ENCODE data around the gene DROSHA. TPM values are rescaled to one million over a fixed set of nuclear protein-coding genes. Genes with fewer than 3 reads are reported as not detected.

Gene DROSHA
- total and polyA plus RNA-seq, 10 donors = 34.8 to 68.5 (median 46.0) TPM

DNA sequence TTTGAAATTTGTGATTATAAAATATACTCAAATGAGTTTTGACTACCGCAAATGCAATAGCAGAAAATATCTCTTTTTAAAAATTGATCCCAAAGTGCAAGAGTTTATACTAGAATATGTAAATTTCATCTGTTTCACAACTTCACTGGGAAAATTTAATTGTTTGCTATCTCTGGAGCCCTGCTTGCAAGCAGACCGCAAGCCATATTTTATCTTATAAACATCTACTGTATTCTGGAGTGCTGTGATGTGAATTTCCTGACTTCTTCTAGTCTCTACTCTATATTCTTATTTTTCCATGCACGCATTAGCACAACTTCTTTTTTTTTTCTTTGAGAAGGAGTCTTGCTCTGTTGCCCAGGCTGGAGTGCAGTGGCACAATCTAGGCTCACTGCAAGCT lies 98.7 kb downstream of the DROSHA start:
- Histone ChIP-seq H3K4me1 (no peaks in the 10 kb centered on the region), H3K27ac (no peak overlapping the region), H3K4me3 (no peak overlapping the region), H3K9me3 (no peaks in the 10 kb centered on the region), H3K36me3 (peaks cover 0 to 100% (median 42%) of the 10 kb centered on the region in 6 donors), H3K27me3 (replicated peaks in 1 of 7) (no peaks in the 10 kb centered on the region)
- 94 to 97% (median 95%) methylated on average over 3 of the region's 3 CpGs for WGBS, 5 donors
- intact Hi-C loops (cut with DNase I; ENCODE audit: low total_unique reads) = no loop called here
- TF ChIP-seq, protein P1, sequence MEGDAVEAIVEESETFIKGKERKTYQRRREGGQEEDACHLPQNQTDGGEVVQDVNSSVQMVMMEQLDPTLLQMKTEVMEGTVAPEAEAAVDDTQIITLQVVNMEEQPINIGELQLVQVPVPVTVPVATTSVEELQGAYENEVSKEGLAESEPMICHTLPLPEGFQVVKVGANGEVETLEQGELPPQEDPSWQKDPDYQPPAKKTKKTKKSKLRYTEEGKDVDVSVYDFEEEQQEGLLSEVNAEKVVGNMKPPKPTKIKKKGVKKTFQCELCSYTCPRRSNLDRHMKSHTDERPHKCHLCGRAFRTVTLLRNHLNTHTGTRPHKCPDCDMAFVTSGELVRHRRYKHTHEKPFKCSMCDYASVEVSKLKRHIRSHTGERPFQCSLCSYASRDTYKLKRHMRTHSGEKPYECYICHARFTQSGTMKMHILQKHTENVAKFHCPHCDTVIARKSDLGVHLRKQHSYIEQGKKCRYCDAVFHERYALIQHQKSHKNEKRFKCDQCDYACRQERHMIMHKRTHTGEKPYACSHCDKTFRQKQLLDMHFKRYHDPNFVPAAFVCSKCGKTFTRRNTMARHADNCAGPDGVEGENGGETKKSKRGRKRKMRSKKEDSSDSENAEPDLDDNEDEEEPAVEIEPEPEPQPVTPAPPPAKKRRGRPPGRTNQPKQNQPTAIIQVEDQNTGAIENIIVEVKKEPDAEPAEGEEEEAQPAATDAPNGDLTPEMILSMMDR (IDR thresholded peaks at IDR 0.05 in 8 of 11, conservative IDR thresholded peaks at IDR 0.05 in 3 of 11) = no peak
- TF ChIP-seq POLR2AphosphoS5 (IDR thresholded peaks at IDR 0.05) (no peak), POLR2A (IDR thresholded peaks at IDR 0.05) (no peak)
- DNase-seq = no peak

- H3K36me3 ChIP-seq = peaks cover 0 to 97% (median 21%) of the 10 kb centered on the region in 6 donors
- no peak overlapping the region for H3K4me3 ChIP-seq
- H3K4me1 ChIP-seq = no peaks in the 10 kb centered on the region
- no peak for TF ChIP-seq POLR2A (IDR thresholded peaks at IDR 0.05)
- TF ChIP-seq POLR2AphosphoS5 (IDR thresholded peaks at IDR 0.05) = no peak
- TF ChIP-seq, protein P1 (IDR thresholded peaks at IDR 0.05 in 8 of 11, conservative IDR thresholded peaks at IDR 0.05 in 3 of 11) = no peak
- no peak for DNase-seq
- intact Hi-C loops (cut with DNase I; ENCODE audit: low total_unique reads) = no loop called here
- H3K9me3 ChIP-seq = no peaks in the 10 kb centered on the region
- no peak overlapping the region for H3K27ac ChIP-seq
- no peaks in the 10 kb centered on the region for H3K27me3 ChIP-seq (replicated peaks in 1 of 7)
- WGBS, 5 donors = 93 to 100% (median 98%) methylated on average over 1 of the region's 1 CpG
These were observed 104.1 kb downstream of the DROSHA start for GRCh38 chr5:31427724-31428309.

DNA sequence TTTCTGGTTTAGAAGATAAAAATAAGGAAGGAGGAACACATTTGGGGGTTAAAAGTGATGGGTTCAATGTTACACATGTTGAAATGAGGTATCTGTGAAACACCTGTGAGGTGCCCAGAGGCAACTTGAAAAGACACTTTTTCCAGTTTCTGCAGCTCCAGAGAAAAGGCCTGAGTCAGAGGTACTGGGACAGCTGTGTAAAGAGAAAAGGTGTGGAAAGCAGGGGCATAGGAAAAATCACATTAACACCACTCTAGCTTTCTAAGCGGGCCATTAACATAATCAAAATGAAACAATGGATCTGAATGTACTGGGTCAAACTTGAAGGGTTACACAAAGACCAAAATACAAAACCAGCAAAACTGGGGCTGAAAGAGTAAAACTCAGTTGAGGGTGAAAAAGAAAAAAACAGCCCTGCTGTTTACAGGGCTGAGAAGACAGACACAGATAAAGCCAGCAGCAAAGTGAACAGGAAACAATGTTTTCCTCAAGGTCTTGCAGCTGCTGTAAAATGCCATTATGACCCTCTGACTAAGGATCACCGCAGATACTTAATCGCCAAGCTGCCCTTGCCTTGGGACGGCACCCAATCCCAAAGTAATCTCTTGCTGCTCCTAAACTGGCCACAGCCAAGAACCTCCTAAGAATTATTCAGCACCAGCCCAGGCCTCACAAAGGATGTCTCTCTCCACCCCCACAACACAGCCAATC lies 104.7 kb downstream of the DROSHA start:
- no peaks in the 10 kb centered on the region for H3K9me3 ChIP-seq
- intact Hi-C loops (cut with DNase I; ENCODE audit: low total_unique reads) = no loop called here
- no peak overlapping the region for H3K27ac ChIP-seq
- peaks cover 0 to 97% (median 20%) of the 10 kb centered on the region in 6 donors for H3K36me3 ChIP-seq
- no peaks in the 10 kb centered on the region for H3K4me1 ChIP-seq
- WGBS, 5 donors = 63 to 78% (median 71%) methylated on average over 4 of the region's 4 CpGs
- no peak overlapping the region for H3K4me3 ChIP-seq
- no peak for DNase-seq
- H3K27me3 ChIP-seq (replicated peaks in 1 of 7) = no peaks in the 10 kb centered on the region
- no peak for TF ChIP-seq POLR2AphosphoS5 (IDR thresholded peaks at IDR 0.05)

DNA sequence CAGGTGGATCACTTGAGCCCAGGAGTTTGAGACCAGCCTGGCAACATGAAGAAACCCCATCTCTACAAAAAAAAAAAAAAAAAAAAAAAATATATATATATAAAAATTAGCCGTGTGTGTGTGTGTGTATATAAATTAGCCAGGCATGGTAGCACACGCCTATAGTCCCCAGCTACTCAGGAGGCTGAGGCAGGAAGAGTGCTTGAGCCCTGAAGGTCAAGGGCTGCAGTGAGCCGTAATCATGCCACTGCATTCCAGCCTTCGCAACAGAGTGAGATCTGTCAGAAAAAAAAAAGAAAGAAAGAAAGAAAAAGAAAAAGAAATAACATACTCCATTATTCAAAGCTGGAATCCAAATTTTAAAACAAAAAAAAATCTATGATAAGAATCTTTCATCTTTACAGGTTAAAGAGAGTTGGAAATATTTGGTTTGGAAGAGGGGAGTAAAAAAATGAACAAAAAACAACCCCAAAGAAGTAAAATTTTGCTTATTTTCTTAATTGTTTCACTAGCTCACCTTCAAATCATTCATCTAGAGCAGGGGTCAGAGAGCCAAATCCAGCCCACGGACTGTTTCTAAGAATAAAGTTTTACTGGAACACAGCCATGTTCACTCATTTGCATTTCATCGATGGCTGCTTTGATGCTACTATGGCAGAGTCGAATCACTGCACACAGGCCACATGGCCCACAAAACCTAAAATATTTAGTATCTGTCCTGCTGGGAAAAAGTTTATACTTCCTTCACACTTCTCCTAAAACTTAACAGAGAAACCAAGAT lies 109.9 kb downstream of the DROSHA start:
- no peaks in the 10 kb centered on the region for H3K4me1 ChIP-seq
- intact Hi-C loops (cut with DNase I; ENCODE audit: low total_unique reads) = no loop called here
- peaks cover 0 to 96% (median 53%) of the 10 kb centered on the region in 6 donors for H3K36me3 ChIP-seq

More for the DNA sequence above, 109.9 kb downstream of the DROSHA start:
- no peaks in the 10 kb centered on the region for H3K9me3 ChIP-seq
- WGBS, 5 donors = 62 to 79% (median 73%) methylated on average over 6 to 7 of the region's 7 CpGs
- H3K27ac ChIP-seq = no peak overlapping the region
- H3K4me3 ChIP-seq = no peak overlapping the region
- no peak for DNase-seq
- H3K27me3 ChIP-seq (replicated peaks in 1 of 7) = no peaks in the 10 kb centered on the region
- TF ChIP-seq POLR2AphosphoS5 (IDR thresholded peaks at IDR 0.05) (no peak), POLR2A (IDR thresholded peaks at IDR 0.05) (no peak)
- TF ChIP-seq, protein P1 (IDR thresholded peaks at IDR 0.05 in 8 of 11, conservative IDR thresholded peaks at IDR 0.05 in 3 of 11) = no peak
